Activated naive CD4-positive, alpha-beta T cell treated with Interleukin-2 at 50 U/mL for 16 hours (primary cell): ENCODE results near the gene NFKB2.
A peak's percentile ranks its signal among the peaks of the same experiment; 100 is the strongest.

Experiments
- DNase-seq: peaks from one replicate; pipeline ENCODE4 v3.0.0-alpha.2; 2020

The NFKB2 gene

DNA sequence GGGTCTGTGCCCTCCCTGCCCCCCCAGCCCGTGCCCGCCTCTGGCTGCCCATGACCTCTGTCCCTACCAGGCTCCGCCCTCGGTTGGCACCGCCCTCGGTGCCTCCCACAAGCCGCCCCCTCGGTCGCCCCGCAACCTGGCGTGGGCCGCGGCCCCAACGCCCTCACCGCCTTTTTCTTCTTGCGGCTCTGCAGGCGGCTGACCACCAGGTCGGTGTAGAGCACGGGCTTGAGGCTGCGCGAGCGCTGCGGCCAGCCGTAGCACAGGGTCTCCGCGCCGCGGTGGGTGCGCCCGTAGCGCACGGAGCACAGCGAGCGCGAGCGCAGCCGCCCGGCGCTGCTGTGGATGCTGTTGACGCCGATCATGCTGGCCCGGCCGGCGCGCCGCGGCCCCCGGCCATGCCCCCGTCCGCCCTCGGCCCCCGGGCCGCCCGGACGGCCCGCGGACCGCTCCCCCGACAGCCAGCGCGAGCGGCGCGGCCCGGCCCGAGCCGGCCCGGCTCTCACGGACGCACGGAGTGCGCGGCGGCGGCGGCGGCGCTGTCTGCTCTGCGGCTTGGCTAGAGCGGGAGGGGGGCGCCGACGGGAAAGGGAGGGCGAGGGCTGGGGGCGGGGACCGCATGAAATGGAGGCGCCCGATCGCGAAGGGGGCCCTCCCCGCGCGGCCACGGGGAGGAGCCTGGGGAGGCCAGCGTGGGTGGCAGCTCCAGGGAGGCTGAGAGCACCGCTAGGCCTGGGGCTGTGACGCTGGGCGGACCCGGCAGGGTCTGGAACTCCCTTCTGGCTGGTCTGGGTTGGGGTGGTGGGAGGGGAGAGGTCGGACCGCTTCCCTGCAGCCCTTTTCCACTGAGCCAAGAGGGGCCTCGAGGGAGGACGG is 13.5 kb downstream of the NFKB2 start:
- DNase-seq = peak; percentile 81

DNA sequence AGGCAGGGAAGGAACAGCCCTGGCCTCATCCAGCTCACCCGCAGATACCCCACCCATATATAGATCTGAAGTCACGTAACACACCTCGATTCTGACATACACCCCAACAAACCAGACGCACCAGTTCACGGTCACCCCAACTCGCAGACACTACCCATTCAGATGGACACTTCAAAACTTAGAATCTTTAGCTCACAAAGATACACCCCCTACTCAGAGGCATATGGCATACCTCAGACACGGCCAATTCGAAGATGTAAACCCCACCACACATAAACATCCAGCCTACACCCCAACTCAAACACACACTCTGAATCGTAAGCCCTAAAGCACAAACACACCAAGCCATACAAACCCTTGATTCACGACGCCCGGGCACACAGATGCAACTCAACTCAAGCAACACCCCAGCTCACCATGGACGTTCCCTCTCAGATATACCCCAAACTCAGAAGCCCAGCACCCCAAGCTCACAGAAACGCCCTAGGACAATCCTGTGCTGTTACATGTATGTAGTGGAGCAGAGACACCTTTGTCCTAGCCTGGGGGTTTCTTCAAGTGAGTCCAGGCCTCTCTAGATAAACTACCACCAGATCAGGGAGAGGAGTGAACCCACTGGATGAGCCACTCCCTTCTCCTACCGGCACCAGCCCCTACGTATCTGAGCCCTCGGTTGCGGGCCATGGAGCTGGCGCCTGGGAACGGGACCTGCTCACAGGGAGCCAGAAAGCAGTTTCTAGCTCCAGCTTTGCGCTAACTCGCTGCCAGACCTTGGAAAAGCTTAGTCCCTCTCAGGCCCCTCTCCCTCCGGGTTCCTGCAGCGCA is 14.3 kb downstream of the NFKB2 start:
- DNase-seq = no peak

DNA sequence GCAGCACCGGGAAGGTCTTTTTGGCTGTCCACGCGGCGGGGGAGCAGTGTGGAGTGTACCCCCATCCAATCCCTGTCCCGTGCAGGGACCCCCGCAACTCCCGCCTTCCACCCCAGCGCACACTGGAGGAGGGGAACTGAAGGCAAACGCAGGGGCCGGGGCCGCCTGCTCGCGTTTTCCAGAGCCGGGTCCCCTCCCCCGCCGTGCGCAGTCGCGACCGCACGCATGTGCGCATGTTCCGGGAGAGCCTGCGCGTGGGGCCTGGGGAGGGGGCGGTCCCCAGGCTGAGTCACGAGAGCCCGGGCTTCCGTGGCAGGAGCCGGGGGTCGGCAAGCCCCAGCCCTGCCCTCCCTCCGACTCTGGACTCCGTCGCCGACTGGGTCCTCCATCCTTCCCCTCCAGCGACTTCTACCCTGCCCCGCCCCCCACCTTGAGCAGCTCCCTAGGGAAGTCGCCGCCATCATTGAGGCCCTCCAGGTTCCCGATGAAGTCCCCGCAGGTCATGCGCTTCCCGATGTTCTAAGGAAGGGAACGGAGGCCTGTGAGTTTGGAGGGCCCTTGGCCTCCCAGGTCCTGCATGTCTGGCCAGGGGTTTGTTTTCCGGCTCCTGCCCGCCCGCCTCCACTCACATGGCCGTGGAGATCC is 15.0 kb downstream of the NFKB2 start:
- DNase-seq = peak; percentile 67

DNA sequence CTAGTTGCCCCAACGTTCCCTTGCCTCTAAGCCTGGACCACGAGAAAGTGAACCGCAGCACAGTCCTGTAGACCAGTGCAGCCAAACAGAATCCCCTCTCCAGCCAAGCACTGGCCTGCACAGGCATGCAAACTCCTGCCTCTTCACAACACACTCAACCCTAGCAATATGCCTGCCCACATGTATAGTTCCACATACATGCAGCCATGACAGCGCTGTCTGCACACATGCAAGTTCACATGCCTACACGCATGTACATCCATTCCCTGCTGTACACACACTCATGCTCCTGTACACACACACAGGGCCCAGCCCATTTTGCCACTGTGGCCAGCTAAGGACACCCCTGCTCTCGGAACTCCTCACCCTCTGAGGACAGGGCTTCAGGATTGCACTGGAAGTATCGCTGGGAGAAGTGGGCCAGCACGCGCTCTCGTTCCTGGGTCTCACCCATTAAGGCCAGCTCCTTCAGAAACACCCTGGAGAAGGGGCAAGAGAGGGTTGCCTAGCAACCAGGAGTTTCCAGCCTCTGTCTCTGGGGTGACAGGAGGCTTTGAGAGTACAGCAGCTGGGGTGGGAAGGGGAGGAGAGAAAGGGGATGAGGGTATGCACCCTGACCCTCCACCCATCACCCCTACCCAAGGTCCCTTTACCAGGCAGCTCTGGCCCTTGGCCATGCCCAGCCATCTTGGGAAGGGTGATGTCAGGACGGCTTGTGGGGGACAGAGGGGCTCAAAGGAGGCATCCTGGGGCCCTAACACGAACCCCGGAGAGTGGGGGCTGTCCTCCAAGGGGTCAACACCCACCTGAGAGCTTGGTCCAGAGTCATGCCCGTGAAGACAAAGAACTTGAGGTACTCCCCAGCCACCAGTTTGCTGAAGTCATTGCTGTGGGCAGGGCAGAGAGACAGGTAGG is 16.1 kb downstream of the NFKB2 start:
- DNase-seq = no peak

DNA sequence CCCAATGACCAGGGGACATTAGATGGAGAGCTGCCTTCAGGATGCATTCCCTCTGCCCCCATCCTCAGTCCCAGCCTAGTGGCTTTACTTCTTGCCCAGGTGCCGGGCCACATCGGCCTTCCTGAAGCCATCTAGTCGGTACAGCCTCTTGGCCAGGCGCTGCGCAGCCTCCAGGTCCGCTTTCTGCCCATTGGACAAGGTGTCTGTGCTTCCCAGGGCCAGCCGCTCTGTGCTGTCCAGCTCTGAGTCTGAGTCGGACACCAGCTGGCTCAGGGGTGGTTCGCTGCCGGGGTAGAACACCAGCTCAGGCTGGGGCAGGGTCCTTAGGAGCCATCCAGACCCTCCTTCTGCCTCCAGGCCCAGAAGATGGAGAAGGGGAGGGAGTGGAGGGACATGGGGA is 16.8 kb downstream of the NFKB2 start:
- no peak for DNase-seq

DNA sequence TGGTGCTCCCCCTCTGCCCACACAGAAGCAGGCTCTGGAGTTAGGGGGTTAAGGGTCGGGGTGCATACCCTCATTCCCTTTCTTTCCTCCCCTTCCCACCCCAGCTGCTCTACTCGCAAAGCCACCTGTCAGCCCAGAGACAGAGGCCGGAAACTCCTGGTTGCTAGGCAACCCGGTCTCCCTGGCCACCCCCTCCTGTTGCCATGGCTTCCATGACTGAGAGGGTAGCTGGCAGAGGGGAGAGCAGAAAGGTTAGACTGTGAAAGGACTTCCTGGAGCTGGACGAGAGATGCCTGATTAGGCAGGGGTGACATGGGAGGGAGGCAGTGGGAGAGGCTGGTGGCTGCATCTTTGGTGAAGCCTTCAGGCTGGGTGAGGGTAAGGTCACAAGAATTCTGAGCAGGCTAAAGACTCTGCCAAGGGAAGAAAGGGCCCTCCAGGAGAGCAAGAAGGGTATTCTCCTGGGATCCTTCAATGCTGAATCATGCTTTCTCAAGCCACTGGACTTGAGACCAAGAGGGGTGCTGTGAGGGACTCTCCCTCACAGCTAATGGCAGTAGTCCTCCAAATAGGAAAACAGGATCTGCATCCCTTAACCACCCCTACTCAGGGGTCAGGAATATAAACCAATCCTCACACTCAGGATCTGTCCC is 17.7 kb downstream of the NFKB2 start:
- DNase-seq = peak; percentile 36

DNA sequence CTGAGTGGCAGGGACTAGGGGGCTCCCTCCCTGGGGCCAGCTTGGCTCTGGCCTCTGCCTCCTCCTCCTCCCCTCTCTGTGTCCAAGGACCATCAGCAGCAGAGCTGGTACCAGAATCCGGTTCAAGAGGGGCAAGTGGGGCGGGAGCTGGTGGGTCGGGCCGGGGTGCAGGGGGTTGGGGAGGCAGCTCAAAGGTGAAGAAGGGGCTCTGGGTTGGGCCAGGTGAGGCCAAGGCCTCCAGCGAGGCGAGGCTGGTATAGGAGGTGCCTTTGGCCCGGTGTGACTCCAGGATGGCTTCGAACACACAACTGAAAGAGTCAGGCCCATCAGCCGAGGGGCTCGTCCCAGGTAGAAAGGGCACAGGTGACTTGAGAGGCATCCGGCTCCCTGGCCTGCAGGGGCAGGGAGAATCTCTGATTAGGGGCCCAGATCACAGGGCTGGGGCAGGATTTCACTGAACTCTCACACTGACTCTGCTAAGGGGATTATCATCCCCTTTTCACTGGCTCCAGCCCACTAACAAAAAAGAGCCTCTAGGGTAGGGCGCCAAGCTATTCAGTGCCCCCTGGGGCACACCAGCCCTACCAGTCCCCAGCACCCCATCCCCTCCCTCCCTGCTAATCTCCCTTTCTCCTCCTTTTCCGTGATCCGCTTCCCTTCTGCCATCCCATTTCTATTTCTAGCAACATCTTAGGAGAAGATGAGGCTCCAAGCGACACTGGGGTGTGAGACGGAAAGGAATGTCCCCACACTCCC is 18.5 kb downstream of the NFKB2 start:
- DNase-seq = no peak

DNA sequence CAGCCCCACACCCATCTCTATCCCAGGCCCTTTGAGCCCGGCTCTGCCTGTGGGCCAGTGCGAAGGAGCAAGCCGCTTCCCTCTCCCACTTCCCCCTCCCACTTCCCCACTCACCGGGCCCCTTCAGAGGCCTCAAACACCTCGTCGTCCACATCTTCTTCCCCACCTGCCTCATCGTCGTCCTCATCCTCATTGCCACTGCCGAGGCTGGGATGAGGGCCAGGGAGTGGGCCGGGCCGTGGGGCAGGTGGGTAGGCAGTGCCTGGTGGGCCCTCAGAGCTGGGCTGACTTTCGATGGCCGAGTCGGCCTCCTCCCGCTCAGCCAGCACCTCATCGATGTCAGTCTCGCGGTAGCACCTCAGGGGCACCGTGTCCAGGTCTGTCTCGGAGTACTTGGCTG is 19.2 kb downstream of the NFKB2 start:
- DNase-seq = no peak

DNA sequence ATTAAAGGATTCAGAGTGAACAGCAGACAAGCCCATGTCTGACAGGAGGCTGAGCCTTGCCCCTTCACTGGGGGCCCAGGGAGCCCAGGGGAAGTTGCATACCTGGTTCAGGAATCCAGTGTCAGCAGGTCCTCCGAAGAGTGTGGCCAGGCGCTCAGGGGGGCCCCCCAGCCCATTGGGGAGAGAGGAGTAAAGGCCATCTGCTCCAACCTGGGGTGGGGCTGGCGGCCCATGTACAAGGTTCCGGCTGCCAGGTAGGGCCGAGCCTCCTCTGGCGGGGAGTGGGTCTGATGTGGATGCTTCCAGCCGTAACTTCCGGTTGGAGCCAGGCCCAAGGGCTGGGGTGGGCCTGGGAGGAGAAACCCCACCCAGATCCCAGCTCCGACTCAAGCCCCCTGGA is 20.8 kb downstream of the NFKB2 start:
- no peak for DNase-seq

DNA sequence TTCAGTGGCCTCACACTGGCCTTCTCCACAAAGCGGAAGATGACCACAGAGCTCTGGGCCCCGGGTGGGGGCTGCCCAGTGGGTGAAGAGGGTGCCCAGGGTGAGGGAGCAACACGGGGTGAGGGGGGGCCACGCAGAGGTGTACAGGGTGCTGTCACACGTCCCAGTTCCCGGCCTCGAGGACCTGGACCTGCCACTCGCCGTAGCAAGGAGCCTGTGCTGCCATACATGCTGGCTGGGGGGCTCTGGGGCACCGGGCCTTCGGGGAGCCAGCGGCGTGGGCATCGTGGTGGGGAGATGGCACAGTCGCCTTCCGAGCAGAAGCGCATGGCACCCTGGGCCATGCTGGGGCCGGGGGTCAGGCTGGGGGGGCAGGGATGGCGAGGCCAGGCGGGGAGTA is 21.2 kb downstream of the NFKB2 start:
- DNase-seq = no peak

DNA sequence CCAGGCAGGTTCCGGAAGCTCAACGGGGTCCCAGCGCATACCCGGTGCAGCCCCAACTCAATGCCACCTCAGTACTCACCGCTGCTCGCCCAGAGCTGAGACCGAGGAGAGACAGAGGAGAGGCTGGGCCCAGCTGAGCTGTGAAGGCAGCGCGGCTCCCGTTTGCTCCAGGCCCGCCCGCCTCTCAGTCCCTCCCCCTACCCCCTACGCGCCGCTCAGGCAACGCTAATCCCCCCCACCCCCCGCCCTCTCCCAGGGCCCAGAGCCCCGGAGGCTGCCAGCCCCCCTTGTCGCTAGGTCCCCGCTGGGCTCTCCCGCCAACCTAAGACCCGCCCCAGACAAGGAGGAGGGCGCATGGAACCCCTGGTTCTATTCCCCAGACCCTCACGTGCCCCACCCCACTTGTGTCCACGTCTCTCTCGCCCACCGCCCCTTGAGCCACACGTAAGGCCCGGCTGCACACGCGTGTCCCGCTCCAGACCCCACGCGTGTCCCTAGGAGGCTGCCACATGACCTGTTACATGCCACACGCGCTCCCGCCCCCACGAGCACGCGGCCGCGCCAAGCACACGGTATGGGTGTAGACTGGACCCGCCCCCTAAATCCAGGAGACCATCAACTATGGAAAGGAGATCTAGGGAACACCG is 23.2 kb downstream of the NFKB2 start, which contains the start of gene PSD:
PSD (minus strand) TSS at position 164 of the 647 bp plus-strand sequence. CDS start 1,747 bp downstream, outside the sequence.
- DNase-seq = no peak

DNA sequence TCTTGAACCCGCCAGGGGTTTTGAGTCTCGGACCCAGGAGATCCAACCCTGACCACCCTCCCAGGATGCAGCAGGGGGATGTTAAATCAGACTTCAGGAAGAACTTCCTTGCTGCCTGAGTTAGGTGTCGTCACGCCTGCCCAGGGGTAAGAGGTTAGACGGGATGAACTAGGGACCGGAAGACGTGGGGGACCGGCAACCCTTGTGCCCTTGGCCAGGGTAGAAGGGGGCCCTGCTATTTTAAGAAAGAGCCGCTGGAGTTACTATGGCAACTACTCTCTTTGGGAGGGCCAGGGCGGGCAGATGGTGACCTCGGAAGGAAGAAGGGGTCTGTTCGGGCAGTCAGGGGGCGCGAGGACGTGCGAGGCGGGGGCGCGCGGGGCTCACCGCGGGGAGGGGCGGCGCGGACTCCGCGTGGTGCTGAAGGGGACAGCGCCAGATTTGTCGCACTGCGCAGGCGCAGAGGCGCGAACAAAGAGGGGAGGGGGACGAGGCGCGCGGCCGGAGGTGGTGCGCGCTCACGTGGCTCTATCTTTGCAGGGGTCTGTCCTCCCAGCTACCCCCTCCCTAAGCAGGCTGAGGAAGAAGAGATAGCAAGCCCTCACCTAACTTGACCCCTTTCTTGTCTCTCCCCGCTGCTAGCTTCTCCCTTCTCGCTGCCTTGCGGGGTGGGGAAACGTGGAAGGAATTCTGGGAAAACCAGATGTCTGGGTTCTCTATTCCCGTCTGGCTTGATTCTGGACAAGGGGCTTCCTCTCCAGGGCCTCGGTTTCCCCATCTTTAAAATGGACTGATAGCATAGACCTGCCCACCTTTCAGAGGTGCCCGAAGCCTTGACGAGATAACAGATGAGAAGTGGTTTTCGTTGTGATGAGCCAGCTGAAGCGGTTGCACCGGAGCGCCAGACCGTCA is 24.0 kb downstream of the NFKB2 start:
- DNase-seq = peak; percentile 72

DNA sequence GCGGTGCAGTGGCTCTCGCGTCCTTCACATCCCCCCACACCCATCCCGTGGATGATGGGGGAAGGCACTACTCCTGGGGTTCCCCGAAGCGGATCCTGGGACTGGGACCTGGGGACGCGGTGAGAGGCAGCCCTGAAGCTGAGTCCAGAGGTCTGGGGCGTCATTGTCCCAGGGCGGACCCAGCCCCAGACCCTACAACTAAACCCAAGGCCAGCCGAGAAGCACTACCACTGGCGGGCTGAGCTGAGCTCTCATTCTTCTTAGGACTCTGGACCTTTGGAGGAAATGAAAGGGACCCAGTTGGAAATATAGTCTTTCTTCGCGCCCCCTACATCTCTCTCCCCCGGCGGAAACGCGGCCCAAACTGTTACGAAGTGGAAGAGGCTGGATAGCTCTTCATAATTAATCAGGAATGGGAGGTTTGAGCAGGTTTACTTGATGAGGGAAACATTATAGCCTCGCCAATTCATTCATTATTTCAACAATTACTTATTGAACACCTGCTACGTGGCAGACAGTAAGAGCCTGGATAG is 24.7 kb downstream of the NFKB2 start:
- DNase-seq = no peak

DNA sequence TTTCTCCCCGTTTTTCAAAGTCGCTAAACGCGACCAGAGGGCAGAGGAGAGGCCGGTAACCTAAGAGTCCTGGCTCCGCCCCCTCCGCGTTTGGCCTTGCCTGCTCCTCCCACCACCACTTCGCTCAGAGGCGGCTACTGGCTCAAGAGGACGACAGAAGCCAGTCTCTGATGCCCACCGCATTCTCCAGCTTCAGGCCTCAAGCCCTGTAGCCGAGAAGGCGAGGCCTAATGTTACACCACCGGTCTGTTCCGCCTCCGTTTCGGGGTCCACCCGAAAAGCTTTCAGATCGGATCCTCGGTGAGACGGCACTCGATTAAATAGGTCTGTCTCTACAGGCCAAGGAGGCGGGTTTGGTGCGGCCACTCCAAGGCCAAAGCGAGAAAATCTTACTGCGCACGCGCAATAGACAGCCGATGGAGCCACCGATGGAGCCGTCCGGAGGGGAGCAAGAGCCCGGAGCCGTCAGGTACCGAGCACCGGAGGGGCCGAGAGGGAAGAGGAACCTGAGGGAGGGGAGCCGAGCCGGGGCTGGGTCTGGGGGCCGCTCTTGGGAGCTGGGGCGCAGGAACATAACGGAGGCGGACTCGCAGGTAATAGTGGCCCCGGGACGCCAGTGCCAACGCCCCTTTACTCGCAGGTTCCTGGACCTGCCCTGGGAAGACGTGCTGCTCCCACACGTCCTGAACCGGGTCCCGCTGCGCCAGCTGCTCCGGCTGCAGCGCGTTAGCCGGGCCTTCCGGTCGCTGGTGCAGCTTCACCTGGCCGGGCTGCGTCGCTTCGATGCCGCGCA is 25.4 kb downstream of the NFKB2 start, which contains the start of gene FBXL15:
FBXL15 (plus strand) TSS at position 123 of the 793 bp plus-strand sequence; CDS start at position 417, 294 bp downstream.
- peak; percentile 94 for DNase-seq

DNA sequence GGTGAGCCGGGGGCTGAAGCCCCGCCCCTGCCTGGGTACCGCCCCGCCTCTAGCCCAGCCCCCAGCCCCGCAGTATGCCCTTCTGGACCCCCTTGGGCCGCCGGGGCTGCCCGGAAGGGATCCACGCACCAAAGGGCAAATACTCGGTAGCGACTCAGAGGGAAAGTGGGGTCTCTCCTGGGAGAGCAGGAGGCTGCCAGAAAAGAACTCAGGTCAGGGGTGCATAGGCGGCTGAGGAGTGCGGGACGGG is 25.9 kb downstream of the NFKB2 start:
- DNase-seq = no peak

DNA sequence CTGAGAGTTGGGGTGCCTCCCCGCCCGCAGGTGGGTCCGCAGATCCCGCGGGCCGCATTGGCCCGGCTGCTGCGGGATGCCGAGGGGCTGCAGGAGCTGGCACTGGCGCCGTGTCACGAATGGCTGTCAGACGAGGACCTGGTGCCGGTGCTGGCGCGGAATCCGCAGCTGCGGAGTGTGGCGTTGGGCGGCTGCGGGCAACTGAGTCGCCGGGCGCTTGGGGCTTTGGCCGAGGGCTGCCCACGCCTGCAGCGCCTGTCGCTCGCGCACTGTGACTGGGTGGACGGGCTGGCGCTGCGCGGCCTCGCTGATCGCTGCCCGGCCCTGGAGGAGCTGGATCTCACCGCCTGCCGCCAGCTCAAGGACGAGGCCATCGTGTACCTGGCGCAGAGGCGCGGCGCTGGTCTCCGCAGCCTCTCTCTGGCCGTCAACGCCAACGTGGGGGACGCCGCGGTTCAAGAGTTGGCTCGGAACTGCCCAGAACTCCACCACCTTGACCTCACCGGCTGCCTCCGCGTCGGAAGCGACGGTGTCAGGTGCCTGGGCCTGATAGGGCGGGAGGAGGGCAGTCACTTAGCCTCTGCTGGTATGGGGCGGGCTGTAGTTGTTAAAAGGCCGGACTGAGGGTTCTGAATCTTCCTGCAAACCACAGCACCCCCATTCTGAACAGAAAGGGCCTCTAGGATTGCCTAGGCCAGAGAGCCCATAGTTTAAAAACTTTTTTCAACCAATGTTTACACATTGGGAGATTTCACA is 26.4 kb downstream of the NFKB2 start:
- DNase-seq = peak; percentile 37

DNA sequence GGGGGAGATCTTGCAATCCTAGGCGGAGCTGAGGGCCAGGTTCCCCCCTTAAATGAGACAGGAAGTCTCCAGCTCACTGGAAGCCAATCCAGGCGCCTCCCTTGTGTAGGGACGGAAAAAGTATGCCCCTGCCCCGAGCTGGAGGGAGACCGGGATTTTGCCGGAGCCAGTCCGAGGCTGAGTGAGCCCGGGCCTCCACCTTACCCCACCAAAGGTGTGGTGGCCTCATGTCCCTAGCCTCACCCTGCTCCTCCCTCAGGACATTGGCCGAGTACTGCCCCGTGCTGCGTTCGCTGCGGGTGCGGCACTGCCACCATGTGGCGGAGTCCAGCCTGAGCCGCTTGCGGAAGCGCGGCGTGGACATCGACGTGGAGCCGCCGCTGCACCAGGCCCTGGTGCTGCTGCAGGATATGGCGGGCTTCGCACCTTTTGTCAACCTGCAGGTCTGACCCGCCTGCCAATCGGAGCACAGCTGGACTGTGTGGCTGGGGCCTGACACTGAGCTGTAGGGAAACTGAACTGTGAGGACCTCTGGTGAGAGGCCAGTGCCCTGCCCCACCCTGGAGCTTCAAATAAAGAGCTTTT is 27.1 kb downstream of the NFKB2 start:
- DNase-seq = peak; percentile 60
